ENCODE data around the gene ATF7.

DNA sequence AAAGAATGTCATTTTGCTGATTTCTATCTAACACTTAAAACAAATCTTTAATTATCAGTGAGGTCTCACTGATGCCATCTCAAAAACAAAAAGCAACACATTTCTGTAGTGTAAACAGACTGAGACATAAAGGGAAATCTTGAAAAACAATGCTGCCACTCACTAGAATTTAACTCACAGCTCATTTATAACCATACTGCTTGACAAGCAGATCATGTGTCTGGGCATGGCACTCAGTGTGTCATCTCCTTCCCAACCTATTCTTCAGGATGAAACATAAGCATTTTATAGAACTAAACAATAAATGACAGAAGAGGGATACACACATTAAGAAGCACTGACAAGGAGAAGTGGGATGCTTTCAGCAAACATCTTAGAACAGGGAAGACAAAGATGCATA, 22.4 kb downstream of the ATF7 start:
- TF ChIP-seq, protein P1, sequence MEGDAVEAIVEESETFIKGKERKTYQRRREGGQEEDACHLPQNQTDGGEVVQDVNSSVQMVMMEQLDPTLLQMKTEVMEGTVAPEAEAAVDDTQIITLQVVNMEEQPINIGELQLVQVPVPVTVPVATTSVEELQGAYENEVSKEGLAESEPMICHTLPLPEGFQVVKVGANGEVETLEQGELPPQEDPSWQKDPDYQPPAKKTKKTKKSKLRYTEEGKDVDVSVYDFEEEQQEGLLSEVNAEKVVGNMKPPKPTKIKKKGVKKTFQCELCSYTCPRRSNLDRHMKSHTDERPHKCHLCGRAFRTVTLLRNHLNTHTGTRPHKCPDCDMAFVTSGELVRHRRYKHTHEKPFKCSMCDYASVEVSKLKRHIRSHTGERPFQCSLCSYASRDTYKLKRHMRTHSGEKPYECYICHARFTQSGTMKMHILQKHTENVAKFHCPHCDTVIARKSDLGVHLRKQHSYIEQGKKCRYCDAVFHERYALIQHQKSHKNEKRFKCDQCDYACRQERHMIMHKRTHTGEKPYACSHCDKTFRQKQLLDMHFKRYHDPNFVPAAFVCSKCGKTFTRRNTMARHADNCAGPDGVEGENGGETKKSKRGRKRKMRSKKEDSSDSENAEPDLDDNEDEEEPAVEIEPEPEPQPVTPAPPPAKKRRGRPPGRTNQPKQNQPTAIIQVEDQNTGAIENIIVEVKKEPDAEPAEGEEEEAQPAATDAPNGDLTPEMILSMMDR (conservative IDR thresholded peaks at IDR 0.05; ENCODE audit: low read depth, low read length): no peak
- TF ChIP-seq EZH2 (IDR thresholded peaks at IDR 0.05; ENCODE audit: borderline replicate concordance, low read depth, low read length, poor library complexity, severe bottlenecking): no peak
